Activated CD4-positive, alpha-beta T cell treated with anti-CD3 and anti-CD28 coated beads, Interleukin-2, amount 50 U/mL, for 16 hours (primary cell): ENCODE measurements around the gene MS4A14.
"Not testable (repeated sequence)": the region's sequence is repeated elsewhere in the genome, so short reads cannot be mapped to it uniquely, and the experiment has no call there.

Source experiments
- DNase-seq: peaks from one replicate; pipeline ENCODE4 v3.0.0-alpha.2; 2020

The MS4A14 gene

GRCh38 chr11:60396382-60396781 lies at the start of gene MS4A14:
Gene MS4A14, plus strand, starts transcription at chr11:60396459. Its CDS starts 120 bp downstream, at chr11:60396579.
- DNase-seq, result no peak

- no peak for DNase-seq
Measured at GRCh38 chr11:60347084-60347797, 49.0 kb upstream of the MS4A14 start.

- DNase-seq, result no peak
Measured at GRCh38 chr11:60348116-60348515, 48.1 kb upstream of the MS4A14 start.

- DNase-seq, result no peak
Measured at GRCh38 chr11:60349990-60350389, 46.3 kb upstream of the MS4A14 start.

GRCh38 chr11:60357771-60358170 lies 38.5 kb upstream of the MS4A14 start:
- DNase-seq, result no peak

GRCh38 chr11:60360621-60361020 lies 35.6 kb upstream of the MS4A14 start:
- no peak for DNase-seq

- no peak for DNase-seq
Measured at GRCh38 chr11:60362241-60362640, 34.0 kb upstream of the MS4A14 start.

GRCh38 chr11:60363542-60364470 lies 32.5 kb upstream of the MS4A14 start:
- DNase-seq, result peak; percentile 65

GRCh38 chr11:60366262-60366904 lies 29.9 kb upstream of the MS4A14 start:
- DNase-seq, result not testable (repeated sequence)

- peak; percentile 44 for DNase-seq
Measured at GRCh38 chr11:60367009-60367408, 29.2 kb upstream of the MS4A14 start.

- no peak for DNase-seq
Measured at GRCh38 chr11:60367896-60368295, 28.4 kb upstream of the MS4A14 start.

- no peak for DNase-seq
Measured at GRCh38 chr11:60370252-60370810, 25.9 kb upstream of the MS4A14 start.

GRCh38 chr11:60370811-60371298 lies 25.4 kb upstream of the MS4A14 start:
- no peak for DNase-seq

GRCh38 chr11:60371386-60371785 lies 24.9 kb upstream of the MS4A14 start:
- no peak for DNase-seq

- DNase-seq, result no peak
Measured at GRCh38 chr11:60371854-60372253, 24.4 kb upstream of the MS4A14 start.

GRCh38 chr11:60372767-60373166 lies 23.5 kb upstream of the MS4A14 start:
- DNase-seq, result no peak

- DNase-seq, result no peak
Measured at GRCh38 chr11:60375316-60375715, 20.9 kb upstream of the MS4A14 start.

- no peak for DNase-seq
Measured at GRCh38 chr11:60376601-60377000, 19.7 kb upstream of the MS4A14 start.

- no peak for DNase-seq
Measured at GRCh38 chr11:60377401-60378136, 18.7 kb upstream of the MS4A14 start.

GRCh38 chr11:60378354-60378753 lies 17.9 kb upstream of the MS4A14 start, which contains the start of gene MS4A7:
Gene MS4A7, plus strand, starts transcription at chr11:60378532. Its CDS starts 4,610 bp downstream, at chr11:60383142.
- peak; percentile 10 for DNase-seq

GRCh38 chr11:60389279-60389910 lies 6.9 kb upstream of the MS4A14 start:
- no peak for DNase-seq

GRCh38 chr11:60390419-60390818 lies 5.8 kb upstream of the MS4A14 start:
- DNase-seq, result no peak
